ENCODE measurements around the gene RSPH10B2. TPM values are rescaled to one million over a fixed set of nuclear protein-coding genes. Genes with fewer than 3 reads are reported as not detected.
"Not testable (repeated sequence)": the region's sequence is repeated elsewhere in the genome, so short reads cannot be mapped to it uniquely, and the experiment has no call there.

The RSPH10B2 gene
- total and polyA plus RNA-seq, 2 of the 8 experiments (the other 6 are each of a cell fraction or from before 2014, with no cell fraction given): 0.14 to 0.35 TPM

- H3K27ac ChIP-seq (ENCODE audit: low read depth, low read length); H3K4ac ChIP-seq (replicated peaks; ENCODE audit: insufficient read length, low read depth, low read length); H2BK12ac ChIP-seq (ENCODE audit: low read depth, low read length); H2AFZ ChIP-seq (ENCODE audit: low read length); H2BK20ac ChIP-seq (ENCODE audit: low read length); H3K27me3 ChIP-seq (replicated peaks in 1 of 4; ENCODE audit: control insufficient read depth in 3 of 4, extremely low read depth in 1 of 4, insufficient read depth in 3 of 4, low read length in 3 of 4); H3K79me1 ChIP-seq (ENCODE audit: low read depth, low read length); FAIRE-seq; H4K20me1 ChIP-seq (replicated peaks in 1 of 2; ENCODE audit: control insufficient read depth in 1 of 2, insufficient read depth in 2 of 2, low read length in 2 of 2); H4K5ac ChIP-seq (ENCODE audit: insufficient read length, low read depth, low read length); H3K4me1 ChIP-seq (replicated peaks in 1 of 4; ENCODE audit: control insufficient read depth in 3 of 4, insufficient read depth in 4 of 4, low read length in 3 of 4); H3K56ac ChIP-seq (replicated peaks; ENCODE audit: insufficient read length, low read depth, low read length); H2BK5ac ChIP-seq (ENCODE audit: low read depth, low read length); DNase-seq (ENCODE audit: low read depth in 1 of 2, low spot score in 2 of 2); POLR2A ChIA-PET (ENCODE audit: partially characterized antibody); H2BK15ac ChIP-seq (ENCODE audit: low read length); H2BK120ac ChIP-seq (replicated peaks; ENCODE audit: low read depth, low read length); H4K8ac ChIP-seq (ENCODE audit: extremely low read depth, insufficient read depth, low read length); H3K23ac ChIP-seq (ENCODE audit: insufficient read length); H3K9ac ChIP-seq (replicated peaks in 1 of 4; ENCODE audit: extremely low read depth in 1 of 4, low read depth in 3 of 4, low read length in 3 of 4); H3K79me2 ChIP-seq (ENCODE audit: control insufficient read depth in 1 of 2, insufficient read depth in 2 of 2, low read length in 2 of 2); H3K4me3 ChIP-seq (ENCODE audit: extremely low read depth in 1 of 4, insufficient read depth in 2 of 4, low read depth in 3 of 4, low read length in 4 of 4); H3K36me3 ChIP-seq (ENCODE audit: control insufficient read depth in 2 of 4, insufficient read depth in 4 of 4, low read length in 3 of 4); H3K23me2 ChIP-seq (ENCODE audit: low read depth, low read length); H3K18ac ChIP-seq (ENCODE audit: extremely low read depth, low read length); H2AK5ac ChIP-seq (ENCODE audit: low read depth, low read length); H4K91ac ChIP-seq (replicated peaks; ENCODE audit: insufficient read length, low read length); H3K4me2 ChIP-seq (ENCODE audit: insufficient read depth in 1 of 2, low read depth in 2 of 2, low read length in 2 of 2); H3K9me3 ChIP-seq (ENCODE audit: insufficient read depth in 2 of 2, low read depth in 1 of 2, low read length in 1 of 2); H3K14ac ChIP-seq (ENCODE audit: insufficient read length): not testable (repeated sequence)
- CTCF ChIA-PET (ENCODE audit: partially characterized antibody): interaction anchor here (0.6 kb wide), 1 partner anchor 88 kb away, joined by 3 read pairs; no protein-coding TSS in a partner anchor
- 90% methylated on average over 6 of the region's 6 CpGs; no CpG with 5 or more reads in 1 of the 2 experiments for WGBS, 2 experiments (ENCODE audit: extremely low coverage in 1 of 2, insufficient coverage in 1 of 2, insufficient read length in 1 of 2, insufficient replicate concordance in 2 of 2, low coverage in 1 of 2, low lambda C conversion rate in 2 of 2, missing lambda C conversion rate in 1 of 2)
Observed at GRCh38 chr7:6821622-6822021, 67.7 kb downstream of the RSPH10B2 start.

Data from H1 (cell line).